Mesenteric fat pad (tissue), 1 donor: ENCODE measurements around the gene TNFSF13. TPM values are rescaled to one million over a fixed set of nuclear protein-coding genes. Genes with fewer than 3 reads are reported as not detected.

Experiments
- DNase-seq: peaks from one replicate; pipeline ENCODE4 v3.0.0-alpha.2; 2020; ENCODE audit warnings: low spot score
- long read RNA-seq: library from polyadenylated mRNA; unstranded; transcript quantifications from one replicate; pipeline ENCODE4 v2.0.0, GENCODE V29; 2020
- total RNA-seq: library from RNA; stranded (reverse); fragmentation: NEBNext Ultra II Directional; extraction: Animal tissue kit (Norgen Biotek cat#: 25700); gene quantifications from one replicate; pipeline ENCODE4 v1.2.1, GENCODE V29; 2021
- donor health status: DM: yes; HTN: yes; CAD: no.

TNFSF13 gene, protein sequence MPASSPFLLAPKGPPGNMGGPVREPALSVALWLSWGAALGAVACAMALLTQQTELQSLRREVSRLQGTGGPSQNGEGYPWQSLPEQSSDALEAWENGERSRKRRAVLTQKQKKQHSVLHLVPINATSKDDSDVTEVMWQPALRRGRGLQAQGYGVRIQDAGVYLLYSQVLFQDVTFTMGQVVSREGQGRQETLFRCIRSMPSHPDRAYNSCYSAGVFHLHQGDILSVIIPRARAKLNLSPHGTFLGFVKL
- 26.3 TPM for total RNA-seq
- long read RNA-seq, transcript TNFSF13-202 (5 exons, 2,036 nt), result minor isoform, 8 of 77 reads
- long read RNA-seq, transcript TNFSF13-201 (6 exons, 1,971 nt), result major isoform, 57 of 77 reads
- long read RNA-seq, partial matches to known transcripts, result 3 of 77 reads
- long read RNA-seq, other reads (novel, unspliced or antisense), result 4 of 77 reads

DNA sequence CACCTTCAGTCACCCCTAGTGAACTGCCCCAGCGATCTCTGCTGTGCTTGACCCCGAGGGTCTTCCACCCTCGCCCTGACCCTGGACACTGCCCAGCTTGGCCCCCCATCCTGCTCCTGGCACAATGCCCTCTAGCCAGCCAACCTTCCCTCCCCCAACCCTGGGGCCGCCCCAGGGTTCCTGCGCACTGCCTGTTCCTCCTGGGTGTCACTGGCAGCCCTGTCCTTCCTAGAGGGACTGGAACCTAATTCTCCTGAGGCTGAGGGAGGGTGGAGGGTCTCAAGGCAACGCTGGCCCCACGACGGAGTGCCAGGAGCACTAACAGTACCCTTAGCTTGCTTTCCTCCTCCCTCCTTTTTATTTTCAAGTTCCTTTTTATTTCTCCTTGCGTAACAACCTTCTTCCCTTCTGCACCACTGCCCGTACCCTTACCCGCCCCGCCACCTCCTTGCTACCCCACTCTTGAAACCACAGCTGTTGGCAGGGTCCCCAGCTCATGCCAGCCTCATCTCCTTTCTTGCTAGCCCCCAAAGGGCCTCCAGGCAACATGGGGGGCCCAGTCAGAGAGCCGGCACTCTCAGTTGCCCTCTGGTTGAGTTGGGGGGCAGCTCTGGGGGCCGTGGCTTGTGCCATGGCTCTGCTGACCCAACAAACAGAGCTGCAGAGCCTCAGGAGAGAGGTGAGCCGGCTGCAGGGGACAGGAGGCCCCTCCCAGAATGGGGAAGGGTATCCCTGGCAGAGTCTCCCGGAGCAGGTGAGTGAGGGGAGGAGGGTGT lies at the start of gene TNFSF13:
TSS of gene TNFSF13 (plus strand) at position 207 of the 776 bp plus-strand sequence. CDS start at position 497, 290 bp downstream.
- DNase-seq, result no peak

DNA sequence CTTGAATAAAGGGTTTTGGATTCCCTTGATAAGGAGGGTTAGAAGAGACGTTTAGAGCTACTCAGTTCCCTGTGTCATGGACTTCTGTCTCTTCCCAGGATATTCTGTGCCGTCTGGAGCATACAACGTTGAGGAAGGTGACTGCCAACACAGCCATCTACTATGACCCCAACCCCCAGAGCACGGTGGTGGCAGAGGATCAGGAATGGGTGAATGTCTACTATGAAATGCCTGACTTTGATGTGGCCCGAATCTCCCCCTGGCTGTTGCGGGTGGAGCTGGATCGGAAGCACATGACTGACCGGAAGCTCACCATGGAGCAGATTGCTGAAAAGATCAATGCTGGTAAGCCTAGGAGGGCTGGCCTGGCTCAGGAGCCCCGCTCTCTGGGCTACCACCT lies 49.7 kb upstream of the TNFSF13 start:
- no peak for DNase-seq

- DNase-seq, result no peak
These were observed 48.6 kb upstream of the TNFSF13 start for GRCh38 chr17:7509937-7510336.

DNA sequence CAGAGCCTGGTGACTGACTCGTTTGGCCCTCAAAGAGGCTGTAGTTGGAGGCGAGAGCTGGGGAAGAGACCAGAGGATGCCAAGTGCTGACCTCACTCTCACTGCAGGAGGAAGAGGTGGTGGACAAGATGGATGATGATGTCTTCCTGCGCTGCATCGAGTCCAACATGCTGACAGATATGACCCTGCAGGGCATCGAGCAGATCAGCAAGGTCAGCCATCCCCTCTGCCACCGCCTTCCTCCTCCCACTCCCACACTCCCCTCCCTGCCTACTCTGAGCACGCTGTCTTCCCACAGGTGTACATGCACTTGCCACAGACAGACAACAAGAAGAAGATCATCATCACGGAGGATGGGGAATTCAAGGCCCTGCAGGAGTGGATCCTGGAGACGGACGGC lies 47.4 kb upstream of the TNFSF13 start:
- DNase-seq, result no peak

- no peak for DNase-seq
These were observed 46.4 kb upstream of the TNFSF13 start for GRCh38 chr17:7512105-7512504.

GRCh38 chr17:7512824-7513540 lies 45.6 kb upstream of the TNFSF13 start:
- DNase-seq, result no peak

DNA sequence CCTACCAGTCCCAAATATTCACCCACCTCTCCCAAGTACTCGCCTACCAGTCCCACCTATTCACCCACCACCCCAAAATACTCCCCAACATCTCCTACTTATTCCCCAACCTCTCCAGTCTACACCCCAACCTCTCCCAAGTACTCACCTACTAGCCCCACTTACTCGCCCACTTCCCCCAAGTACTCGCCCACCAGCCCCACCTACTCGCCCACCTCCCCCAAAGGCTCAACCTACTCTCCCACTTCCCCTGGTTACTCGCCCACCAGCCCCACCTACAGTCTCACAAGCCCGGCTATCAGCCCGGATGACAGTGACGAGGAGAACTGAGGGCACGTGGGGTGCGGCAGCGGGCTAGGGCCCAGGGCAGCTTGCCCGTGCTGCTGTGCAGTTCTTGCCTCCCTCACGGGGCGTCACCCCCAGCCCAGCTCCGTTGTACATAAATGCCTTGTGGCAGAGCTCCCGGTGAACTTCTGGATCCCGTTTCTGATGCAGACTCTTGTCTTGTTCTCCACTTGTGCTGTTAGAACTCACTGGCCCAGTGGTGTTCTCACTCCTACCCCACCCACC lies 44.6 kb upstream of the TNFSF13 start:
- no peak for DNase-seq

DNA sequence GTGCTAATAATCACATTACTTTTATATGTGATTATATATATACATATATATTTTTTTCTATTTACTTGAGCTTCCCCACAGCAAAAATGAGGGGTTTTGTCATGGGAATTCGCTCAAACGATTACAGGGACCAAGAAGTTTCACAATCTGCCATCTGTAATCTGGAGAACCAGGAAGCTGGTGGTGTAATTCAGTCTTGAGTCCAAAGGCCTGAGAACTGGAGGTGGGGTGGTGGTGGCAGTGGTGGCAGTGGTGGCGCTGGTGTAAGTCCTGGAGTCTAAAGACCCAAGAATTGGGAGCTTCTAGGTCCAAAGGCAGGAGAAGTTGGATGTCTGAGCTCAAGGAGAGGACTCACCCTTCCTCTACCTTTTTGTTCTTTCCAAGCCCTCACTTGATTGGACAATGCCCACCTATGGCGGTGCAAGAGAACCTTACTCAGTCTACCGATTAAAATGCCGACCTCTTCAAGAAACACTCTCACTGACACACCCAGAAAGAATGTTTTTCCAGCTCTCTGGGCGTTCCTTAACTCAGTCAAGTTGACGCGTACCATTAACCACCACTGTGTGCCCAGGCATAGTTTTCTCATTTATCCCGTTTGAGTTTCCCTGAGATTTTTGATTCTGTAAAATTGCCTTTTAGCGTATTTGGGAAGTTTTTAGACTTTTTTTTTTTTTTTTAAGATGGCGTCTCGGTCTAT lies 42.5 kb upstream of the TNFSF13 start:
- DNase-seq, result no peak

GRCh38 chr17:7523033-7523432 lies 35.5 kb upstream of the TNFSF13 start:
- no peak for DNase-seq

- no peak for DNase-seq
These were observed 29.7 kb upstream of the TNFSF13 start for GRCh38 chr17:7528842-7529241.

GRCh38 chr17:7530023-7530900 lies 28.3 kb upstream of the TNFSF13 start:
- DNase-seq, result no peak

DNA sequence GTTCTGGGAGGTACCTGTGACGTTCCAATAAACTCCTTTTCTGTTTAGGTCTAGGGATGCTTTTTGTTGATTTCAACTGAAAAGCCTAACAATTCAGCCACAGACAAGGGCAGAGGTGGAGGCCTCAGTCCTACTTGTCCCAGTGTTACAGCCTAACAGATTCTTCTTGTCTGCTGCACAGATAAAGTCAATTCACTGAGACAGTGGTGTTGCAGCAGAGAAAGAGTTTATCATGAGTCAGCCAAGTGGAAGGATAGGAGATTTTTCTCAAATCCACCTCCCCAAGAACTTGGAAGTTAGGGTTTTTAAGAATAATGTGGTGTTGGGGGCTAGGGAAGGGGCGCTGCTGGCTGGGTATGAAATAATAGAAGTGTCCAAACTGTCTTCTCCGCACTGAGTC lies 20.5 kb upstream of the TNFSF13 start:
- DNase-seq, result no peak

GRCh38 chr17:7538891-7539545 lies 19.5 kb upstream of the TNFSF13 start:
- DNase-seq, result no peak

- DNase-seq, result no peak
These were observed 17.4 kb upstream of the TNFSF13 start for GRCh38 chr17:7541074-7541621.

DNA sequence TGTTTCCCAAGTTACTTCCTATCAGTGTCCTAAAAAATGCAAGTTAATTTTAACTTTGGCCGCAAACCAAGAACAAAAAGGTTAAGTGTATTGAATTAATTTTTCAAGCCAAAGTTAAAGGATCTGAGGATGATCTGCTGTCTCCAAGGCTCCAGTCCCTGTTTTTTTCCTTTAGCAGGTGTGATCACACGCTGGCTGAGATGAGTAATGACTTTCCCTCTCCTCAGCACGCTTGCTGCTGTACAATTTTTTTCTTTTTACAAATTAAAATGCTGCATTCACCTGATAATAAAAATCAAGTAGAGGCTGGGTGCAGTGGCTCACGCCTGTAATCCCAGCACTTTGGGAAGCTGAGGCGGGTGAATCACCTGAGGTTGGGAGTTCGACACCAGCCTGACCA lies 13.6 kb upstream of the TNFSF13 start:
- DNase-seq, result no peak

DNA sequence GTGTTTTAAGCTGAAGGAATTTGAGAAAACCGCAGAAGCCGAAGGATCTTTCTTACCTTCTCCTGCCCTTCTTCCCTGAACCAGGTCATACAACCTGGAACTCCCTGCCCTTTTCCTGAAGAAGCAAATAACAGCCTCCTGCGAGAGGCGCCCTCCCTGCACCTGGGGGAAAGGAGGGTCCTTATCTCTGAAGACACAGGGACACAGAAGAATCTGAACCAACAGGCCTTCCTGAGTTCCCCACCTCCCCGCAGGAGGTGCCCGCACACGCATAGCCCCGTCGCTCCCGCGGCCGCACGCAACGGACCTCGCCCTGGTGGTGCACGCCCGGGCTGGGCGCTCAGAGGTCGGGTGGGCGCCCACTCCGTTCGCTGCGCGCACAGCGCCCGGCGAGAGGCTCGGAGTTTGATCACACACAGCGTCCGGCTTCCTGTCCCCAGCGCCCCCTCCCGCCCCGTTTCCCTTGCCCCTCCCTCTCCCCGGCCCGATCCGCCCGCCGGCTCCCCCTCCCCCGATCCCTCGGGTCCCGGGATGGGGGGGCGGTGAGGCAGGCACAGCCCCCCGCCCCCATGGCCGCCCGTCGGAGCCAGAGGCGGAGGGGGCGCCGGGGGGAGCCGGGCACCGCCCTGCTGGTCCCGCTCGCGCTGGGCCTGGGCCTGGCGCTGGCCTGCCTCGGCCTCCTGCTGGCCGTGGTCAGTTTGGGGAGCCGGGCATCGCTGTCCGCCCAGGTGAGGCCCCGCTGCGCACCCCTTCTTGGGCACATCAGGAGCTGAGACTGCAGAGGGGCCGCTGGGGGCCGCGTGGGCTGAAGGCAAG lies 9.8 kb upstream of the TNFSF13 start, which contains the start of gene TNFSF12:
TSS of gene TNFSF12 (plus strand) at position 474 of the 816 bp plus-strand sequence. CDS start at position 570, 96 bp downstream.
- peak; percentile 91 for DNase-seq

DNA sequence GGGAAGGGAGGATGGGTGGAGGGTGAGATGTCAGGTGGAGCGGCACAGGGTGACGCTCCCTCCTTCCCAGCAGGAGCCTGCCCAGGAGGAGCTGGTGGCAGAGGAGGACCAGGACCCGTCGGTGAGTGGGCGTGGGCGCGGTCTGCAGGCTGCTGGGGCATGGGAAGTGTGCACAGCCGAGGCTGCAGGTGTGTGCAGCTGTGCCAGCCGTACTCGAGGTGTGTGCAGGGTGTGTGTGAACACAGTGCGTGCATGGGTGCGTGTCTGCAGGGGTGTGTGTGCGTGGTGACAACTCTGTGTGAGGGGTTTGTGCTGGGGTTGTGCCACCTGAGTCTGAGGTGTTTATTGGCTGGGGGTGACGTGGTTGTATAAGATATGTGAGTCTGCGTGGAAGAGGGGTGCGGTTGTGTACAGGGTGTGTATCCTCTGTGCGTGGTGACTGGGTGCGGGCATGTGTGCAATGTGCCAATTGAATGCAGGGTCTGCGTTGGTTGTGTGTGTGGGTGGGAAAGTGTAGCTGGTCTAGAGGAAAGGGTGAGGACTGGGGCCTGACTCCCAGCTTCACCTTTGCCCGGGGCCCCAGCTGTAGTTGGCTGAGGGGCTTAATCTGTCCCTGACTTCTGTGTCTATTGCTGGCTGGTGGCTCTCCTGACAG lies 9.0 kb upstream of the TNFSF13 start:
- DNase-seq, result no peak
